Thymus (tissue), 11 donors: ENCODE results near the gene AIRE. TPM values are rescaled to one million over a fixed set of nuclear protein-coding genes. Genes with fewer than 3 reads are reported as not detected.

ENCODE experiments used
- DNase-seq, 9 donors: peaks; one replicate each; pipeline ENCODE4 v3.0.0-alpha.2; 2013; ENCODE audit warnings: low spot score in 9 of 9, low read depth in 6 of 9, missing footprints in 1 of 9
- H3K27ac ChIP-seq, 2 donors: one replicate each; pipeline ENCODE4 v1.5.1; 2013; ENCODE audit warnings: control low read depth in 1 of 2, low read depth in 1 of 2, low read length in 1 of 2, mild to moderate bottlenecking in 1 of 2, moderate library complexity in 1 of 2
- H3K27me3 ChIP-seq, 2 donors: one replicate each; pipeline ENCODE4 v1.5.1; 2013; ENCODE audit warnings: low read length in 1 of 2; ENCODE audit not compliant: control insufficient read depth in 2 of 2, insufficient read depth in 1 of 2
- H3K36me3 ChIP-seq, 2 donors: one replicate each; pipeline ENCODE4 v1.5.1; 2013; ENCODE audit warnings: low read length in 1 of 2, mild to moderate bottlenecking in 1 of 2, moderate library complexity in 1 of 2; ENCODE audit not compliant: control insufficient read depth in 2 of 2, insufficient read depth in 2 of 2
- H3K4me1 ChIP-seq, 2 donors: one replicate each; pipeline ENCODE4 v1.5.1; 2013; ENCODE audit warnings: low read length in 2 of 2; ENCODE audit not compliant: control insufficient read depth in 2 of 2, insufficient read depth in 2 of 2
- H3K4me3 ChIP-seq, 2 donors: one replicate each; pipeline ENCODE4 v1.5.1; 2013; ENCODE audit warnings: low read length in 2 of 2, control low read depth in 1 of 2, mild to moderate bottlenecking in 1 of 2
- H3K9me3 ChIP-seq, 2 donors: one replicate each; pipeline ENCODE4 v1.5.1; 2013; ENCODE audit warnings: low read length in 1 of 2, mild to moderate bottlenecking in 1 of 2; ENCODE audit not compliant: control insufficient read depth in 2 of 2, insufficient read depth in 1 of 2
- WGBS: extraction: QIAGEN DNeasy Blood & Tissue Kit; methylation state at CpG from one replicate; pipeline ENCODE4 v1.1.7; 2013; 5-methylcytosine and 5-hydroxymethylcytosine counted together
- polyA plus RNA-seq: library from polyadenylated mRNA; stranded (reverse); fragments of 200-250 nt; gene quantifications from one replicate; pipeline ENCODE4 v1.2.3, GENCODE V29; 2013
- total RNA-seq: library from RNA; stranded (reverse); fragments of 120-200 nt; gene quantifications from one replicate; pipeline ENCODE4 v1.2.4, GENCODE V29; 2013
- donor health status: healthy.

AIRE gene
- total and polyA plus RNA-seq, 2 donors: 11.9 to 52.2 TPM

- no peak overlapping the region for H3K4me3 ChIP-seq
- no peaks in the 10 kb centered on the region for H3K36me3 ChIP-seq
- no peak overlapping the region for H3K27ac ChIP-seq
- no peak for DNase-seq
- H3K9me3 ChIP-seq: no peaks in the 10 kb centered on the region
- H3K4me1 ChIP-seq: no peaks in the 10 kb centered on the region
- H3K27me3 ChIP-seq: peaks cover 2 to 8% of the 10 kb centered on the region in 2 donors
- WGBS: 98% methylated on average over 11 of the region's 11 CpGs
Measured at GRCh38 chr21:44255511-44255981, 30.1 kb upstream of the AIRE start.

GRCh38 chr21:44258056-44258725 is 27.5 kb upstream of the AIRE start:
- no peak for DNase-seq
- no peak overlapping the region for H3K4me3 ChIP-seq
- H3K9me3 ChIP-seq: no peaks in the 10 kb centered on the region
- no peaks in the 10 kb centered on the region for H3K4me1 ChIP-seq
- no peak overlapping the region for H3K27ac ChIP-seq
- H3K27me3 ChIP-seq: peaks cover 2 to 8% of the 10 kb centered on the region in 2 donors
- 96% methylated on average over 34 of the region's 34 CpGs for WGBS
- no peaks in the 10 kb centered on the region for H3K36me3 ChIP-seq

- no peak overlapping the region for H3K27ac ChIP-seq
- peak in 1 of 9 donors; percentile 7 for DNase-seq
- no peaks in the 10 kb centered on the region for H3K9me3 ChIP-seq
- no peaks in the 10 kb centered on the region for H3K4me1 ChIP-seq
- H3K4me3 ChIP-seq: no peak overlapping the region
- H3K27me3 ChIP-seq: peaks cover 0 to 3% of the 10 kb centered on the region in 2 donors
- no peaks in the 10 kb centered on the region for H3K36me3 ChIP-seq
- WGBS: 94% methylated on average over 22 of the region's 22 CpGs
Measured at GRCh38 chr21:44259082-44259705, 26.5 kb upstream of the AIRE start.

GRCh38 chr21:44260066-44260465 is 25.6 kb upstream of the AIRE start:
- Histone ChIP-seq H3K4me1 (no peaks in the 10 kb centered on the region), H3K9me3 (no peaks in the 10 kb centered on the region), H3K27me3 (no peaks in the 10 kb centered on the region), H3K4me3 (no peak overlapping the region), H3K27ac (no peak overlapping the region), H3K36me3 (no peaks in the 10 kb centered on the region)
- no peak for DNase-seq
- 81% methylated on average over 4 of the region's 4 CpGs for WGBS

- no peak overlapping the region for H3K4me3 ChIP-seq
- 94% methylated on average over 19 of the region's 19 CpGs for WGBS
- no peak overlapping the region for H3K27ac ChIP-seq
- H3K36me3 ChIP-seq: no peaks in the 10 kb centered on the region
- no peaks in the 10 kb centered on the region for H3K9me3 ChIP-seq
- no peaks in the 10 kb centered on the region for H3K4me1 ChIP-seq
- DNase-seq: no peak
- H3K27me3 ChIP-seq: no peaks in the 10 kb centered on the region
Measured at GRCh38 chr21:44260791-44261631, 24.7 kb upstream of the AIRE start.

GRCh38 chr21:44261675-44262295 is 23.9 kb upstream of the AIRE start, which contains the start of gene DNMT3L:
Gene DNMT3L, minus strand, starts transcription at chr21:44261897. Its CDS starts 638 bp downstream, at chr21:44261259.
- Histone ChIP-seq H3K4me1 (no peaks in the 10 kb centered on the region), H3K9me3 (no peaks in the 10 kb centered on the region), H3K27me3 (no peaks in the 10 kb centered on the region), H3K4me3 (no peak within 1 kb of the TSS), H3K36me3 (no peaks in the 10 kb centered on the region), H3K27ac (no peak within 1 kb of the TSS)
- DNase-seq: no peak
- WGBS: 91% methylated on average over 19 of the region's 19 CpGs

GRCh38 chr21:44262338-44263056 is 23.2 kb upstream of the AIRE start:
- H3K27ac ChIP-seq: no peak overlapping the region
- no peak for DNase-seq
- H3K4me3 ChIP-seq: no peak overlapping the region
- H3K9me3 ChIP-seq: no peaks in the 10 kb centered on the region
- no peaks in the 10 kb centered on the region for H3K4me1 ChIP-seq
- no peaks in the 10 kb centered on the region for H3K36me3 ChIP-seq
- 94% methylated on average over 12 of the region's 12 CpGs for WGBS
- H3K27me3 ChIP-seq: no peaks in the 10 kb centered on the region

- H3K36me3 ChIP-seq: no peaks in the 10 kb centered on the region
- H3K9me3 ChIP-seq: no peaks in the 10 kb centered on the region
- no peak overlapping the region for H3K4me3 ChIP-seq
- H3K27ac ChIP-seq: no peak overlapping the region
- H3K4me1 ChIP-seq: no peaks in the 10 kb centered on the region
- no peak for DNase-seq
- 91% methylated on average over 18 of the region's 18 CpGs for WGBS
- no peaks in the 10 kb centered on the region for H3K27me3 ChIP-seq
Measured at GRCh38 chr21:44263221-44263760, 22.4 kb upstream of the AIRE start.
